Stimulated activated CD8-positive, alpha-beta memory T cell treated with anti-CD3 and anti-CD28 coated beads, Interleukin-7, amount 100 ng/mL, for 4 hours (primary cell): ENCODE data around the gene LIN7B.

Source experiments
- DNase-seq, 2 donors: peaks; one replicate each; pipeline ENCODE4 v3.0.0-alpha.2; 2020; ENCODE audit warnings: low read depth in 2 of 2

LIN7B gene

DNA sequence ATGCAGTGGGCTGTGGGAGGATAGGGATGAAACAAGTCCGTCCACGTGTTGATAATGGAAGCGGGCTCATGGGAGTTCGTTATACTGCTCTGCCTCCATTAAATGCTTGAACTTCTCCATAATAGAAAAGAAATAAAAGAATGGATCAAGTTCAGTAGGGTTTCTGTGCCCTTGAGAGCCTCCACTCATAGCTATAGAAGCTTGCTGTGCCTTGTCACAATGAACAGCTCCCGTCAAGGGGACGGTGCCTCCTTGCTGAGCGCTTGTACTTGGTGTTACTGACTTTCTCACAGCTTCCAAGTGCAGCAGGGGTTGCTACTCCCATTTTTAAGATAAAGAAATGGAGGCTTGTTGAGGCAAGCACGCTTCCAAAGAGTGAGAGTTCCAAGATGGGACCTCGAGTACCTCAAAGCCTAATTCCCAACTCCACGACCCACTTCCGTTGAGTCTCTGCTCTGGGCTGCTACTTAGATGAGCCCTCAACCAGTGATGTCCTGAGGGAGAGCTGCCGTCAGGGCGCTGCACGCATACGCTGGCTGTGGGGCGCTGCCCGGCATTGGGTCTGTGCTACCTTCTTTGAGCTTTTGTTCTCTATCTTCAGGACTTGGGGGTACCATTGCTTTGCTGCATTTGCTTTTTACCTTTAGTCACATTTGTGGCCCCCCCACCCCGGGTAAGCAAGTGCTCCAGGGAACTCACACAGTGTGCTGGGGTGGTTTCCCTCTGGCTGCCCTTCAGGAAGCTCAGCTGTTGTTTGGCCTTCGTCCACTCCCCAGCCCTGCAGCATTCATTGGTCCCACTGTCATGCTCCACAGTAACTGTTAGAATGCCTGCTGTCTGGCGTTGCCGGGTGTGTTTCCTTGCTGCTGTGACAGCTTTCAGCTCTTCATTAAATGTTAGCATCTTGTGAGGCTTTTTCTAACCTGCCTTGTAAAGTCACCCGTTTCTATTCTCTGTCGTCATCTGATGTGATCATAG, 19.4 kb upstream of the LIN7B start:
- DNase-seq = no peak

DNA sequence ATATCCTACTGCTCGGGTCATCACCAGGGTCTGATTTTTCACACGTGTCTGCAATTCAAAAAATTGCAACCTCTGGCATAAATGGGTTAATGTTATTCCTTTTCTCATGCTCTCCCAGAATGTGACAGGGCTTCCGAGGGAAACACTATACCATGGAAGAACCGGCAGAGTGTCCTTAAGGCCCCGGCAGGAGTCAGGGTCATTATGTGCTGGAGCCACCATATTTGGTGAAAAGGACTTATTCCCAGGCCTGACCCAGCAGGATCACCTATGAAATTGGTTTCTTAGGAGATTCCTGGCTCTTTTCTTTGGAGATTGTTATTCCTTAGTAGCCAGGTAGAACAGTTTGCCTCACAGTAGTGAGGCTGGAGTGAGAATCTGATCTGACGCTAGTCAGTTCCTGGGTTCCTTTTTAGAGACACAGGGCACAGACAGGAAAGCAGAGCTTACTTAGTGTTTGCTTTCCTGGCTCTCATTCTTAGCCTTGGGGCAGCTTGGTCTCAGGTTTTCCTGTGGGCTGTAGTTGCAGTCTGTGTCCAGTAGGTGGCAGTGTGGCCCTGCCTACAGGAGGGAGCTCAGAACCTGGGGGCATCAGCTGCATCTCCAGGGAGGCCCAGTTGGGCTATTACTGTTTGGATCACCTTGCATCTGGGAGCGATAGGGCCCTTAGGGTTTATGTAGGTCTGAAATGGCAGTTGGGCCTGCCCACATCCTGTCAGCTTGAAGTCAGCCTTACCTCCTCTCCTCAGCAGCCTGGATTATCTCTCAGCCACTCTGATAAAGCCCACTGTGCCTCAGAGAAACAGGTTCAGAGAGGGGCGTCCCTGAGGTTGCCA, 16.5 kb upstream of the LIN7B start:
- peak; percentile 50 to 62 for DNase-seq

DNA sequence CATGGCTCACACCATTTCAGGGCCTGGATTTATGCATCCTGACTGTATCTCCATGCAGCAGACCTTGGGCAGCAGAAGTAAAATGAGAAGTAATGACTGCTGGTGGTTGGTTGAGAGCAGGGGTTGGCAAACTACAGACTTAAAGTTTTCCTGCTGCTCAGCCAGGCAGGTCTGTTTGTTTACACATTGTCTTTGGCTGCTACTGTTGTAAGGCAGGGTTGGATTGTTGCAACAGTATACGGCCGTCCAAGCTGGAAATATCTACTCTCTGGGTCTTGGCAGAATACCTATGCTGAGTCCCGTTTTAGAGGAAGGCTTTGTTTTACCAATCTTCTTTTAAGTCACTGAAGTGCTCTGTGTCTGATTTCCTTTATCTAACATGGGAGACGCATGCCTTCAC, 15.4 kb upstream of the LIN7B start:
- DNase-seq = no peak

DNA sequence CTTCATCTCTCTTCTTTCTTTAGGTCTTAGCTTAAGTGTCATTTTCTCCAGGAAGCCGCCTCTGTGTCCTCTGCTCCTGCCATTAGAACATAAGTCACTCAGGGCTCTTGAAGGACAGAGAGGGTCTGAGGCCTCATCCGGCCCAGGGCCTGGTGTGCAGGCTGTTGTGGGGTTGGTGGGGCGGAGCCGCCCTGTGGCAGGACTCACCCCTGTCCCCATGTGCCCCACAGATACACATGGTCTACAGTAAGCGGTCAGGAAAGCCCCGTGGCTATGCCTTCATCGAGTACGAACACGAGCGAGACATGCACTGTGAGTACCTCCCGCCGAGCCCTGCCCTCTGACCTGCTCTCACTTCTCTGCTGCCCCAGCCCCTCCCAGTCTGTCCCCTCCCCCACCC, 13.0 kb upstream of the LIN7B start:
- no peak for DNase-seq

DNA sequence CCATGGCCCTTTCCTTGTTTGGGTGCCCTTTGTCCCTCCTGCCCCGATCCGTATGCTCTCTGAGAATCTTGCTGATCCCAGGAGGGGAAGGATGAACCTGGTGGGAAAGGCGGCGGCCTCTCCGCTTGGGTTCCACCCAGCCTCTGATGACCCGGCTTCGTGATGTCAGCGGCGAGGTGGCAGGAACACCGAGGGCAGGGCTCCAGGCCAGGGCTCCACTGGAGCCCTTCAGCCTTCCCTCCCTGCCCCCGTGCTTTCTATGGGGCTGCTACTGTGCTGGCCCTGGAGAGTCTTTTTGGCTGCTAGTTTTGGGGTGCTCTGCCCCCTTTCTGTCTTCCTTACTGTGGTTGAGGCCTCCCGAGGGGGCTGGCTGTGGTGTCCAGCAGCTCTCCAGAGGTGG, 11.9 kb upstream of the LIN7B start:
- no peak for DNase-seq

DNA sequence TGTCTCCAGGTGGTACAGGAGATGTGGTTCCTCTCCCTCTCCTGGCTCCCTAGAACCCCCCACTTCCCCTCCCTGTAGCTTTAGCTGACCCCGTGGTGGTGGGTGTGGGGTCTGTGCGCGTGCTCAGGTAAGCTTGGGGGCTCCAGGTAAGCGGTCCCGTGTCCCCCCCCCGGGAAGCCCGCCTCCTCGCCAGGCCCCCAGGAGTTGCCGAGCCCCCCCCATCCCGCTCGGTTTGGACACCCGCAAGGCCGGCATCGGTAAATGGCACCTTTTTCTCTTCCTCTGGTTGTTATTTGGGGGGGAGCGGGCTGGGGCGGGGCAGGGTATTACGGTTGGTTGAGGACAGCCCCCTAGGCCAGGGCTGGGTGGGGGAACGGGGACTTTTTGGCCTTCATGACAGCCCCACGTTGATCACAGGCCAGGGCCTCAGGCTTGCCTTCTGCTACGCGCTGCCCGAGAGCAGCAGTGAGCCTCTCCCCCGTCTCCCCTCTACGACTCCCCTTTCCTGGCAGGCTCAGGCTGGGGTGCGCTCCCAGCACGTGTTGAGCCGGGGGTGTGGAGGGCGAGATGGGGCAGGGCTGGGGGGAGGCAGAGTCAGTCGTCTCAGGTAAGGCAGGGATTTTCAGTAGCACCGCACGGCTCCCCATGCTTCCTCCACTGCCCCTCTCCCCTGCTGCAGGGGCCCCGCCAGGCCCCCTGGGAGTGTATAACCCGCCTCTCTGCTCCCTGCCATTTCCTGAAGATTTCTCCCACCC, 10.7 kb upstream of the LIN7B start:
- DNase-seq = no peak

DNA sequence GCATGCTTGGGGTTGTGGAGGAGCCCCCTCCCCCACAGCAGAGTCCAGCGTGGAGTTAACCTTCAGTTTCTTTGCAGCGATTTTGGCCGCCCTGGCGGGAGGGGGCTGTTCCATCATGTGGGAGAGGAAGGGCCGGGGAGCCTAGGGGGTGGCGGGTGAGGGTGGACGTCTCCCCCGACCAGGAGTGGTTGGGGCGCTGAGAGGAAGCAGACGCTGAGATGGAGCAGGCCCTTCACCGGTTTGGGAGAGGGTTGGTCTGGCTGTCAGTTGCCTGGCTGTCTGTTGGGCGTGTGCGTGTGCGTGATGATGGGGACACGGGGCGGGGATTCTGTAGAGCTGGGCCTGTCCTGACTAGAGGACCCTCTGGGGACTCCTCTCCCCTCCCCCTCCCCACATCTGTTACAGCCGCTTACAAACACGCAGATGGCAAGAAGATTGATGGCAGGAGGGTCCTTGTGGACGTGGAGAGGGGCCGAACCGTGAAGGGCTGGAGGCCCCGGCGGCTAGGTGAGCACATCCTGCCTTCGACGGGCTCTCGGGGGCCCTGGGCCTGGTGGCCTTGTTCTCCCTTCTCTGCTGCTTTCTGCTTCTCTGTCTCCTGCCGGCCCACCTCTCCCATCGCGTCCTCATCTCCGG, 9.8 kb upstream of the LIN7B start:
- no peak for DNase-seq

DNA sequence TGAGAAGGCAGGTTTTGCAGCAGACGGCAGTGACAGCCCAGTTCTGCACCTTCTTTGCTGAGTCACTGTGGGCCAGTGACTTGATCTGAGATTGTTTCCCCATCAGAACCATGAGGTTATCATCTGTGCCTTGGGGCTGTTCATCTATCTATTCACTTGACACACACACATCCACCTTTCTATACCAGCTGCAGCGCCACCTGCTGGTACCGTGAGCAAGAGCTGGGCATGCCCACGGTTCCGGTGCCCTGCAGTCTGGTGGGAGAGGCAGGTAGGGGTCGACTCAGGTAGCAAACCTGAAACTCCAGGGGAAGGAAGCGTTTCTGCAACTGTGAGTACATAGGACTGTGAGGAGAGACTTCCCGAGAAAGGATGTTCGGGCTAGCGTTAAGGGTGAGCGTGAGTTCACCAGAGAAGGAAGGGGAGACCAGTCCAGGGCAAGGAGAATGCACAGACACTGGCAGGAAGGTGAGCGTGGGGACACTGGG, 7.5 kb upstream of the LIN7B start:
- peak; percentile 33 to 45 for DNase-seq

DNA sequence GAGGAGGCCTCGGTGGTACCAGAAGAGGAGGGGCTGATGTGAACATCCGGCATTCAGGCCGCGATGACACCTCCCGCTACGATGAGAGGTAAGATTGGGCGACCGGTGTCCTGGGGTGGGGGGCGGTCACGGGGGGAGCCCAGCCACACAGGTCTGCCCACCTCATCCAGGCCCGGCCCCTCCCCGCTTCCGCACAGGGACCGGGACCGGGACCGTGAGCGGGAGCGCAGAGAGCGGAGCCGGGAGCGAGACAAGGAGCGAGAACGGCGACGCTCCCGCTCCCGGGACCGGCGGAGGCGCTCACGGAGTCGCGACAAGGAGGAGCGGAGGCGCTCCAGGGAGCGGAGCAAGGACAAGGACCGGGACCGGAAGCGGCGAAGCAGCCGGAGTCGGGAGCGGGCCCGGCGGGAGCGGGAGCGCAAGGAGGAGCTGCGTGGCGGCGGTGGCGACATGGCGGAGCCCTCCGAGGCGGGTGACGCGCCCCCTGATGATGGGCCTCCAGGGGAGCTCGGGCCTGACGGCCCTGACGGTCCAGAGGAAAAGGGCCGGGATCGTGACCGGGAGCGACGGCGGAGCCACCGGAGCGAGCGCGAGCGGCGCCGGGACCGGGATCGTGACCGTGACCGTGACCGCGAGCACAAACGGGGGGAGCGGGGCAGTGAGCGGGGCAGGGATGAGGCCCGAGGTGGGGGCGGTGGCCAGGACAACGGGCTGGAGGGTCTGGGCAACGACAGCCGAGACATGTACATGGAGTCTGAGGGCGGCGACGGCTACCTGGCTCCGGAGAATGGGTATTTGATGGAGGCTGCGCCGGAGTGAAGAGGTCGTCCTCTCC, 6.3 kb upstream of the LIN7B start:
- DNase-seq = no peak

DNA sequence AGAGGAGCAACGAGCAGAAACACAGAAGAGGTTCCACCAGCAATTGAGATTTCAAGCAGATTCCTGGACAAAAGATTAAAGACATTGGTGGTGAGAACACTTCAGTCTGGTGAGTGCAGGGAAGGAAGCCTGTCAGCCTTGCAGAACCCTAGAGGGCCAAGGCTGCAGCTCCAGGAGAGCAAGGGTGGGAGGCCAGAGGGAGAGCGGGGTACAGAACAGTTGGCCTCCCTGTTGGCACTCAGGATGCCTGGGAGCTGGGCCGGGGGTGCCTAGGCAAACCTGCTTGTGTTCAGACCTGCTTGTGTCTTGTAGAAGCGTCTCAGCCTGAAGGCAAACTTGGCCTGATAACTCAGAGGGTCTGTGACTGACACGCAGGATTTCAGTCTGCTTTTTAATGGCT, 5.1 kb upstream of the LIN7B start:
- no peak for DNase-seq

DNA sequence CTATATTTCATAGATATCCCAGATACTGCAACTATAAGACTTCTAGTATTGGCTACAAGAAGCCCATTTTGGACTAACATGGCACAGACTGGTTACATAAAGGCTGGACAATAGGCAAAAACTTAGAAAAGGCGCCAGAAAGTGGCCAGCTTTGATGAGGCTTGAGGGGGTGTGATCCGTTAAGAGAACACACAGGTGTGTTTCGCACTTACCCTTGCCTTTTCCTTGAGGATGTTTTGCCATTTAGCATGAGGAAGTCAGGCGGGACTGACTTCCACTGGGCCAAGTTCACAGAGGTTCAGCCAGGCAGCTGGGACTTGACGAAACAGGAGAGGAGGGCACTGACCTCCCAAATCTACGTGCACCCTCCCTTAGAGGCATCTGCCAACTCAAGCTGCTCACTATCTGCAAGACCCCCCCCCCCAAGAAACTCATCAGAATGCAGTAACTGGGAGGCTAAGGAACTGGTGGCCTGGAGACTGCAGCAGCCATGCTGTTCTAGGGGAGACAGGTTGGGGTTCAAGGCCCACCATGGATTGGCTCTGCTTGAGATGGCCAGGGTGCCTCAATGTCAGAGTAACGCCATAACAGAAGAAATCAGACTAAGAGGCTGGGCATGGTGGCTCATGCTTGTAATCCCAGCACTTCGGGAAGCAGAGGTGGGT, 4.5 kb upstream of the LIN7B start:
- DNase-seq = no peak

DNA sequence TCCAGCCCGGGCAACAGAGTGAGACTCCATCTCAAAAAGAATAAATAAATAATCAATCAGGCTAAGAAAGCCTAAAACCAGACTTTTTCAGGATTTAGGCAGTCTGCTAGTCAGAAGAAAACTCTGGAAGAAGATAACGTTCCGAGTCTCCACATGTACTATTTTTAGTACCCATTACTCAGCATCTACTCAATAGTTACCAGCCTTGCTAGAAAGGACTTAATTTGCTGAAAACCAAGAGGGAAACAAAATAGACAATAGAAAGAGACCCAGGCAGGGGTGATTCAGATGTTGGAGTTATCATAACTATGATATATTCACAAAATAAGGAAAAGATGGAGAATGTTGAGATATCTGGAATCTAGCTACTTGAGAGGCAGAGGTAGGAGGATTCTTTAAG, 3.6 kb upstream of the LIN7B start:
- DNase-seq = no peak

DNA sequence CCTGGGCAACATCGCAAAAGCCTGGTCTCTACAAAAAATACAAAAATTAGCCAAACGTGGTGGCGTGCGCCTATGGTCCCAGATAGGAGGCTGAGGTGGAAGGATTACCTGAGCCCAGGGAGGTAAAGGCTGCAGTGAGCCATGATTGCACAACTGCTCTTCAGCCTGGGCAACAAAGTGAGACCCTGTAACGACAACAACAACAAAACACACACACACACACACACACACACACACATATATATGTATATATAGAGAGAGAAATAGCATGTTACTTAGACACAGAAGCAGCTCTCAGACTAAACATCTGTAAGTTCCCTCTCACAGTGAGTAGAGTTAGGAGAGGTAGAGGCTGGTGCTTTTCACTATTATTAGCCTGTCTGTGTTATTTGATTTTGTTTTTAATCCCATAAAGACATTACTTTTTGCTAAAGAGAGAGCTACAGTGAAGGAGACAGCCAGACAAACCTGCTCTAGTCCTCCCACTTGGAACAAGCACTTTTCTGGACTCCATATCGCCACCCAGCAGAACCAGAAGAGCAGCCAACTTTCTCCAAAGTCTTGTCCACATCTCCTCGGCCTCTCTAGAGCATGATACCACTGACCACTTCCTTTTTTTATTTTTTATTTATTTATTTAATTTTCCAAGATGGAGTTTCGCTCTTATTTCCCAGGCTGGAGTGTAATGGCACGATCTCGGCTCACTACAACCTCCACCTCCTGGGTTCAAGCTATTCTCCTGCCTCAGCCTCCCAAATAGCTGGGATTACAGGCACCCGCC, 2.8 kb upstream of the LIN7B start:
- DNase-seq = no peak

DNA sequence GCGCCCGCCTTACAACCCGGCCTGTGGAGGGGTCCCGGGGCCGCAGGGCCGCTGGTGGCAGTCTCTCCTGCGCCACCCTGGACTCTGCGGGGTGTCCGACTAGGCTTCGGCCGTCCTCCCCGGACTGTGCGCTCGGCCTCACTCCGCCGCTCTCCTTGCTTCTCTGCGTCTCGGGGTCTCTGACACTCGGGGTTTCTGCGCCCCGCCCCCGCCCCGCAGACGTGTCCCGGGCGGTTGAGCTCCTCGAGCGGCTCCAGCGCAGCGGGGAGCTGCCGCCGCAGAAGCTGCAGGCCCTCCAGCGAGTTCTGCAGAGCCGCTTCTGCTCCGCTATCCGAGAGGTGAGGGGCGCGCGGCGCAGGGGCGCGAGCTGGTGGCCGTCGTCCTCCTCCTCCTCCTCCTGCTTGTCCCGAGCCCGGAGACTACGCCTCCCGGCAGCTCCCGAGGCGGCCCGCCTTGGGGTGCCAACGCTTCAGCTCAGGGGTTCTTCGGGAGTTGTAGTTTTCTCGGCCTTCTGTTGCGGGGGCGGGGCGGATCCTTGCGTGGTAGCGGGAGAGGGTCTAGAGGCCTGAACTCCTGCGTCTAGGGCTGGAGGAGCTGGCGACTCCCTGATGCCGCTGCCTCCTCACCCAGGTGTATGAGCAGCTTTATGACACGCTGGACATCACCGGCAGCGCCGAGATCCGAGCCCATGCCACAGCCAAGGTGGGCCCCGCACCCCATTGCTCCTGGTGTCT, 627 bp downstream of the LIN7B start:
- DNase-seq = peak in 1 of 2 donors; percentile 34

DNA sequence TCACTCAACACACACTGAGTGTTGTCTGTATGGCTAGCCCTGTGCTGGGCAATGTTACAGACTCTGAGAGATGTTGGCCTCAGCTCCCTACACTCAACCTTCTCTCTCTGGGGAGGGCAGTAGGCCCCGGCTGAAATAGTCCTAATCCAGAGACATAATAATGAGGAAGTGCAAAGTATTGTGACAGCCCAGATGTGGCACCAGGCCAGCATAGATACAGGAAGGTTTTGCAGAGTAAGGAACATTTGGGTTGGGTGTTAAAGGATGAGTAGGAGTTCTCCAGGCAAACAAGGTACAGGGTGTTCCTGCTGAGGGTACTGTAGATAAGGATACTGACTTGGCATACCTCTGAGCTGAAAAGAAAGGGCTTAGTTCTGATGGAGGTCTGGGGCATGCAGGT, 2.4 kb downstream of the LIN7B start:
- DNase-seq = no peak

DNA sequence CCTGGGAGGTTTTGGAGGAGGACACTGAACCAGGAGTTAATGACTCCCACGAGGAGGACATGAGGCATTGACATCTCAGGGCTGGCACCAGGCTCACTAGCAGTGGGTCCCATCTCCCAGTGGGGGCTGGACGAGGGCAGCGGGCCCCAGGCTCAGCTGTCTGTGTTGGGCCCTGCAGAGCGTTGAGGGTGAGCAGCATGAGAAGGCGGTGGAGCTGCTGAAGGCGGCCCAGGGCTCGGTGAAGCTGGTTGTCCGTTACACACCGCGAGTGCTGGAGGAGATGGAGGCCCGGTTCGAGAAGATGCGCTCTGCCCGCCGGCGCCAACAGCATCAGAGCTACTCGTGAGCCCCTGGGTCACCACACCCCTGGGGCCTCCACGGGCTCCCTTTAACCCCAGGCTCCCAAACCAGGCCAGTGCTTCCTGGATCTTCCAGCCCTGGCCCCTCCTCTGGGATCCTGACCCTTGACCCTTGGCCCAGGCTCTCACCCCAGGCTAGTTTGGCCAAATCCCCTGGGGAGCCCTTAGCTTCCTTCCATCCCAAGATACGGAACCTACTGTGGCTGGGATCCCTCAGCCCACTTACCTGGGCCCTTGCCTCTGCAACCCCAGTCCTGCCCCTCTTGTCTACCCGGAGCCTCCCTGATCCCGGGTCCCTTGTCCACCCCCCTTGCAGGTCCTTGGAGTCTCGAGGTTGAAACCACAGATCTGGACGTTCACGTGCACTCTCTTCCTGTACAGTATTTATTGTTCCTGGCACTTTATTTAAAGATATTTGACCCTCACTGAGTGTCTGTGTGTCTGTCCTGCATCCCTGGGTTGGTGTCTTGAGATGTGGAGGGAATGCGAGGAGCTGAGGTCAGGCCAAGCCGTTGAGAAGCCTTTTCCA, 3.8 kb downstream of the LIN7B start:
- no peak for DNase-seq
